ENCODE measurements around the gene RBMS3. TPM values are rescaled to one million over a fixed set of nuclear protein-coding genes. Genes with fewer than 3 reads are reported as not detected.

Gene RBMS3
- total and polyA plus RNA-seq, 4 donors = 4.8 to 117 (median 29.4) TPM

GRCh38 chr3:29889215-29889614 lies 608.3 kb downstream of the RBMS3 start:
- H3K9me3 ChIP-seq (ENCODE audit: control insufficient read depth in 4 of 4, insufficient read depth in 3 of 4, low read length in 3 of 4) = no peaks in the 10 kb centered on the region
- peaks cover 0 to 13% (median 0%) of the 10 kb centered on the region in 5 donors for H3K4me1 ChIP-seq (ENCODE audit: control insufficient read depth in 5 of 5, insufficient read depth in 5 of 5, low read length in 5 of 5)
- DNase-seq (no peak), ATAC-seq (ENCODE audit: insufficient read depth, low FRiP score) (no peak)
- no peak for TF ChIP-seq CTCF (IDR thresholded peaks at IDR 0.05; ENCODE audit: control extremely low read depth, extremely low read depth)
- WGBS, 2 donors = 92% methylated on average over 1 of the region's 1 CpG
- H3K27ac ChIP-seq (ENCODE audit: low read depth in 1 of 2, low read length in 1 of 2) = no peak overlapping the region
- H3K27me3 ChIP-seq (ENCODE audit: control insufficient read depth in 3 of 3, insufficient read depth in 3 of 3, low read length in 2 of 3) = no peaks in the 10 kb centered on the region
- H3K4me3 ChIP-seq = no peak overlapping the region
- H3K36me3 ChIP-seq (ENCODE audit: control insufficient read depth in 4 of 4, insufficient read depth in 4 of 4, low read length in 4 of 4) = peaks cover 0 to 7% (median 0%) of the 10 kb centered on the region in 4 donors
- H3K9ac ChIP-seq (ENCODE audit: insufficient read depth in 1 of 2, low read length in 2 of 2) = no peak overlapping the region

GRCh38 chr3:29890801-29891200 lies 609.9 kb downstream of the RBMS3 start:
- peaks cover 0 to 13% (median 0%) of the 10 kb centered on the region in 5 donors for H3K4me1 ChIP-seq (ENCODE audit: control insufficient read depth in 5 of 5, insufficient read depth in 5 of 5, low read length in 5 of 5)
- WGBS, 2 donors = 85 to 89% methylated on average over 5 of the region's 5 CpGs
- no peak for TF ChIP-seq CTCF (IDR thresholded peaks at IDR 0.05; ENCODE audit: control extremely low read depth, extremely low read depth)
- H3K9ac ChIP-seq (ENCODE audit: insufficient read depth in 1 of 2, low read length in 2 of 2) = no peak overlapping the region
- DNase-seq (peak in 2 of 3 donors; percentile 76), ATAC-seq (ENCODE audit: insufficient read depth, low FRiP score) (no peak)
- H3K27ac ChIP-seq (ENCODE audit: low read depth in 1 of 2, low read length in 1 of 2) = no peak overlapping the region
- H3K9me3 ChIP-seq (ENCODE audit: control insufficient read depth in 4 of 4, insufficient read depth in 3 of 4, low read length in 3 of 4) = no peaks in the 10 kb centered on the region
- H3K36me3 ChIP-seq (ENCODE audit: control insufficient read depth in 4 of 4, insufficient read depth in 4 of 4, low read length in 4 of 4) = peaks cover 0 to 8% (median 0%) of the 10 kb centered on the region in 4 donors
- no peaks in the 10 kb centered on the region for H3K27me3 ChIP-seq (ENCODE audit: control insufficient read depth in 3 of 3, insufficient read depth in 3 of 3, low read length in 2 of 3)
- H3K4me3 ChIP-seq = no peak overlapping the region

- no peak for ATAC-seq (ENCODE audit: insufficient read depth, low FRiP score)
- no peak for TF ChIP-seq CTCF (IDR thresholded peaks at IDR 0.05; ENCODE audit: control extremely low read depth, extremely low read depth)
- Histone ChIP-seq H3K4me1 (ENCODE audit: control insufficient read depth in 5 of 5, insufficient read depth in 5 of 5, low read length in 5 of 5) (peaks cover 0 to 31% (median 0%) of the 10 kb centered on the region in 5 donors), H3K9ac (ENCODE audit: insufficient read depth in 1 of 2, low read length in 2 of 2) (no peak overlapping the region), H3K27ac (ENCODE audit: low read depth in 1 of 2, low read length in 1 of 2) (no peak overlapping the region), H3K9me3 (ENCODE audit: control insufficient read depth in 4 of 4, insufficient read depth in 3 of 4, low read length in 3 of 4) (no peaks in the 10 kb centered on the region), H3K36me3 (ENCODE audit: control insufficient read depth in 4 of 4, insufficient read depth in 4 of 4, low read length in 4 of 4) (peaks cover 0 to 4% (median 0%) of the 10 kb centered on the region in 4 donors), H3K27me3 (ENCODE audit: control insufficient read depth in 3 of 3, insufficient read depth in 3 of 3, low read length in 2 of 3) (no peaks in the 10 kb centered on the region), H3K4me3 (no peak overlapping the region)
- 89% methylated on average over 6 of the region's 6 CpGs for WGBS, 2 donors
- no peak for DNase-seq
Observed at GRCh38 chr3:29892976-29893554, 612.2 kb downstream of the RBMS3 start.

GRCh38 chr3:29896856-29897255 lies 616.0 kb downstream of the RBMS3 start:
- Histone ChIP-seq H3K4me1 (ENCODE audit: control insufficient read depth in 5 of 5, insufficient read depth in 5 of 5, low read length in 5 of 5) (peaks cover 0 to 40% (median 10%) of the 10 kb centered on the region in 5 donors), H3K27me3 (ENCODE audit: control insufficient read depth in 3 of 3, insufficient read depth in 3 of 3, low read length in 2 of 3) (no peaks in the 10 kb centered on the region), H3K4me3 (no peak overlapping the region), H3K9me3 (ENCODE audit: control insufficient read depth in 4 of 4, insufficient read depth in 3 of 4, low read length in 3 of 4) (no peaks in the 10 kb centered on the region), H3K27ac (ENCODE audit: low read depth in 1 of 2, low read length in 1 of 2) (no peak overlapping the region), H3K9ac (ENCODE audit: insufficient read depth in 1 of 2, low read length in 2 of 2) (peak overlapping the region in 1 of 2 donors; percentile 66), H3K36me3 (ENCODE audit: control insufficient read depth in 4 of 4, insufficient read depth in 4 of 4, low read length in 4 of 4) (peaks cover 0 to 4% (median 0%) of the 10 kb centered on the region in 4 donors)
- 79 to 80% methylated on average over 3 of the region's 3 CpGs for WGBS, 2 donors
- TF ChIP-seq CTCF (IDR thresholded peaks at IDR 0.05; ENCODE audit: control extremely low read depth, extremely low read depth) = no peak
- ATAC-seq (ENCODE audit: insufficient read depth, low FRiP score) (no peak), DNase-seq (peak in 2 of 3 donors; percentile 56 to 64)

Measured in lung (tissue), 12 donors.